Sigmoid colon (tissue), 7 donors: ENCODE results near the gene BLNK. TPM values are rescaled to one million over a fixed set of nuclear protein-coding genes. Genes with fewer than 3 reads are reported as not detected.

Source experiments
- DNase-seq: peaks from one replicate; pipeline ENCODE4 v3.0.0-alpha.2; 2019
- H3K27ac ChIP-seq, 4 donors: fragments of 200-600 bp; sonication (generic); one replicate each; pipeline ENCODE4 v1.5.1; 2016 to 2019; ENCODE audit warnings: mild to moderate bottlenecking in 1 of 4
- H3K27me3 ChIP-seq, 3 donors: fragments of 200-600 bp; sonication (generic); one replicate each; pipeline ENCODE4 v1.5.1; 2019; ENCODE audit warnings: mild to moderate bottlenecking in 1 of 3
- H3K36me3 ChIP-seq, 4 donors: fragments of 200-600 bp; sonication (generic); one replicate each; pipeline ENCODE4 v1.5.1; 2016 to 2019
- H3K4me1 ChIP-seq, 4 donors: fragments of 200-600 bp; sonication (generic); one replicate each; pipeline ENCODE4 v1.5.1; 2017 to 2019
- H3K4me3 ChIP-seq, 4 donors: fragments of 200-600 bp; sonication (generic); one replicate each; pipeline ENCODE4 v1.5.1; 2017 to 2019; ENCODE audit warnings: mild to moderate bottlenecking in 2 of 4, moderate library complexity in 1 of 4
- H3K9me3 ChIP-seq, 4 donors: fragments of 200-600 bp in 3 of 4; sonication (generic) in 3 of 4; one replicate each; pipeline versions ENCODE4 v1.5.1 to v1.6.1; 2013 to 2019
- EP300 ChIP-seq, 4 donors: sonication (generic); formaldehyde crosslinking; IDR thresholded peaks; one replicate each; pipeline ENCODE4 v1.6.1; 2017; ENCODE audit warnings: antibody characterized with exemption in 4 of 4
- POLR2A ChIP-seq, 2 donors: fragments of 450-650 bp; IDR thresholded peaks; one replicate each; pipeline ENCODE4 v1.6.1; 2016; ENCODE audit warnings: antibody characterized with exemption in 2 of 2, mild to moderate bottlenecking in 2 of 2, moderate library complexity in 2 of 2
- POLR2AphosphoS5 ChIP-seq, 4 donors: sonication (generic); formaldehyde crosslinking; IDR thresholded peaks; one replicate each; pipeline ENCODE4 v1.6.1; 2017; ENCODE audit warnings: antibody characterized with exemption in 4 of 4
- WGBS, 2 donors: extraction: QIAGEN DNeasy Blood & Tissue Kit; methylation state at CpG; one replicate each; pipeline ENCODE4 v1.1.7; 2013; 5-methylcytosine and 5-hydroxymethylcytosine counted together
- intact Hi-C: fragments of 100-400 bp; cut with DNase I; formaldehyde crosslinking; loops from one replicate; pipeline ENCODE4 v1.15.1; 2023
- polyA plus RNA-seq, 3 donors: library from polyadenylated mRNA; stranded (reverse); fragments of 200-250 nt; gene quantifications; one replicate each; pipeline ENCODE4 v1.2.3, GENCODE V29; 2013
- total RNA-seq, 4 donors: library from RNA; depleted of rRNA; stranded (reverse); fragments of >200 nt; gene quantifications; one replicate each; pipeline ENCODE4 v1.1.0, GENCODE V29; 2016
- TF ChIP-seq, protein P1 (sequence below), 4 experiments: fragments of 450-650 bp in 3 of 4; fragments of 200-600 bp in 1 of 4; IDR thresholded peaks; one replicate each; pipeline ENCODE4 v1.5.1; 2016 to 2019; ENCODE audit warnings: antibody characterized with exemption in 4 of 4, mild to moderate bottlenecking in 3 of 4, moderate library complexity in 2 of 4
- donor health status: healthy with polysubstance abuse.
- donor health status: Bipolar disorder and iron deficiency.
- donor health status: healthy.

BLNK gene
- total and polyA plus RNA-seq, 7 donors: 0.99 to 24.0 (median 2.2) TPM

DNA sequence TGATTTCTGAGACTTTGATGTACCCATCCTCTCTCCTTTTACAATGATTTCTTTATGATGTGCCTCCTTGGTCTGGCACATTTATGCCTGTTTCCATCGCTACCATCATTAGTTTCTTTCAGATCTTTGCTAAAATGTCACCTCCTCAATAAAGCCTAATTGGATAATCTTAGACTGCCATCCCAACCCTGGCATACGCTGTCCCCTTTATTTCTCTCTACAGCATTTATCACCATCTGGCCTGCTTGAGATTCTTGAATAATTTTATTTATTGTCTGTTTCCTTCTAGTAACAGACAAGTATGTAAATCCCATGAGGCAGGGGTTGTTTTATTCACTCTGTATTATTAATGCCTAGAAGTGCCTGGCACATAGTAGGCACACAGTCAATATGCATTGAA lies 26.1 kb upstream of the BLNK start:
- no peak for TF ChIP-seq POLR2A (IDR thresholded peaks at IDR 0.05)
- no peak for TF ChIP-seq EP300 (IDR thresholded peaks at IDR 0.05)
- TF ChIP-seq, protein P1, sequence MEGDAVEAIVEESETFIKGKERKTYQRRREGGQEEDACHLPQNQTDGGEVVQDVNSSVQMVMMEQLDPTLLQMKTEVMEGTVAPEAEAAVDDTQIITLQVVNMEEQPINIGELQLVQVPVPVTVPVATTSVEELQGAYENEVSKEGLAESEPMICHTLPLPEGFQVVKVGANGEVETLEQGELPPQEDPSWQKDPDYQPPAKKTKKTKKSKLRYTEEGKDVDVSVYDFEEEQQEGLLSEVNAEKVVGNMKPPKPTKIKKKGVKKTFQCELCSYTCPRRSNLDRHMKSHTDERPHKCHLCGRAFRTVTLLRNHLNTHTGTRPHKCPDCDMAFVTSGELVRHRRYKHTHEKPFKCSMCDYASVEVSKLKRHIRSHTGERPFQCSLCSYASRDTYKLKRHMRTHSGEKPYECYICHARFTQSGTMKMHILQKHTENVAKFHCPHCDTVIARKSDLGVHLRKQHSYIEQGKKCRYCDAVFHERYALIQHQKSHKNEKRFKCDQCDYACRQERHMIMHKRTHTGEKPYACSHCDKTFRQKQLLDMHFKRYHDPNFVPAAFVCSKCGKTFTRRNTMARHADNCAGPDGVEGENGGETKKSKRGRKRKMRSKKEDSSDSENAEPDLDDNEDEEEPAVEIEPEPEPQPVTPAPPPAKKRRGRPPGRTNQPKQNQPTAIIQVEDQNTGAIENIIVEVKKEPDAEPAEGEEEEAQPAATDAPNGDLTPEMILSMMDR (IDR thresholded peaks at IDR 0.05): no peak
- TF ChIP-seq POLR2AphosphoS5 (IDR thresholded peaks at IDR 0.05): no peak
- intact Hi-C loops: no loop called here
- Histone ChIP-seq H3K27ac (no peak overlapping the region), H3K4me3 (no peak overlapping the region), H3K4me1 (no peaks in the 10 kb centered on the region), H3K27me3 (no peaks in the 10 kb centered on the region), H3K9me3 (no peaks in the 10 kb centered on the region), H3K36me3 (no peaks in the 10 kb centered on the region)
- 93 to 94% methylated on average over 2 of the region's 2 CpGs for WGBS, 2 donors
- no peak for DNase-seq

DNA sequence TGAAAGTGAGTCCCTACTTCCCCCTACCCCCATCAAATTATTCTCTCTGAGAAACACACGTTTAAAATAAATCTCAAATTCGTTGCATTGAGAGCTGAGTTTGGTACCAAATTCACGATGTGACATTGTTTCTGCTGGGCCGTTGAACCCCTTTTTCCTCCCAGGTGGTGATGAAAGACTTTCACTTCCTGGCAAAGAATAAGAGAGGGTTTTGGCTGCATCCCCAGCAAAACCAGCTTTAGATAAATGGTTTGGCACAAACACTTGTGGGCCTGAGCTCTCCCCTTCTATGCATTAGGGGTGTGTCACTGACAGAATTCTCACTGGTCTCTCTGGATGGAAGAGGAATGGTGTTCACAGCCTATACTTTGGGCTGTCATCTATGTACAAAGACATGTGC lies 24.1 kb upstream of the BLNK start:
- no peak overlapping the region for H3K27ac ChIP-seq
- no peaks in the 10 kb centered on the region for H3K36me3 ChIP-seq
- no peak overlapping the region for H3K4me3 ChIP-seq
- intact Hi-C loops: no loop called here
- H3K4me1 ChIP-seq: no peaks in the 10 kb centered on the region
- WGBS, 2 donors: 53 to 80% methylated on average over 4 of the region's 4 CpGs
- H3K9me3 ChIP-seq: no peaks in the 10 kb centered on the region
- no peaks in the 10 kb centered on the region for H3K27me3 ChIP-seq
- TF ChIP-seq, protein P1 (IDR thresholded peaks at IDR 0.05): no peak
- no peak for TF ChIP-seq POLR2AphosphoS5 (IDR thresholded peaks at IDR 0.05)
- no peak for TF ChIP-seq POLR2A (IDR thresholded peaks at IDR 0.05)
- no peak for TF ChIP-seq EP300 (IDR thresholded peaks at IDR 0.05)
- DNase-seq: no peak

DNA sequence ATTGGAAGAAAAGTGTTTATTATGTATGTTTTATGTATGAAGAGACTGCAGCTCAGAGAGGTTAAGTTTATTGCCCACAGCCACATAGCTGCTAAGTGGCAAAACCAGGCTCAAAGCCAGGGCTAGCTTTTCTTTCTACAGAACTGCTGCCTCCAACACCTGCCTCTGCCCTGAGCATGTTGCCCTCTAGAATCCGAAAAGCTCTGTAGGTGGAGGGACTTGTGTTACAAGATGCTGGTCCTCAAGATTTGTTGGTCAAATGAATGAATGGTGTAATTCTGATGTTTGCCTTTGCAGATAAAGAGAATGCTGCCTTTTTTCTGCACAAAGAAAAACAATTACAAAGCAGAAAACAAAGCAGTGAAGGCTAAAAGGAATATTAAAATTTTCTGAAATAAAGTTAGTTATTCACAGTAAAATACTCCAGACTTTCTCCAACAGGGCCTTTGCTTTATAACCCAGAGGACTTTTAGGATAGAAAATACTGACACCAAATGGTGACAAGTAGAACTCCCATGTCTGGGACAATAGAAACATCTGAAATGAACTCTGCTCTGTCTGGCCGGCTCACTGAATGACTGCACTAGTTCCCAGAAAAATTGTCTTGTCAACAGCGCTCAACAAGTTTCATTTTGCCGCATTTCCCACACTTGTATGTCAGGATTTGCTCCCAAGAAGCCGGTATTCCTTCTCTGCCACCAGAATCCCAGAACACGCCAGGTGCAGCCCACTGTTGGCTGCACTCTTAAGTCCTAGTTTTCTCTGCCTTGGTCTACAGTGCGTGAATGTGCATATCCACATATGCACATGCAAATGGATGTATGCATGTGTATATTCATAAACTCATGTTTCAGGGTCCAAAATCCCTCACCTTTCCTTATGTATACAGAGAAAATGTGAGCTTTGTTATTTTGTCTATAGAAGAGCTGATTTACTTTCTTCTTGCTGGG lies 21.9 kb upstream of the BLNK start:
- intact Hi-C loops: loop anchor here (1.0 to 5.0 kb wide), 3 partner anchors 64 to 601 kb away; partner anchors contain the start of gene TCTN3
- no peak for TF ChIP-seq EP300 (IDR thresholded peaks at IDR 0.05)
- TF ChIP-seq, protein P1 (IDR thresholded peaks at IDR 0.05): peak in 3 of 4 experiments; percentile 28 to 52 (median 44)
- H3K9me3 ChIP-seq: no peaks in the 10 kb centered on the region

DNA sequence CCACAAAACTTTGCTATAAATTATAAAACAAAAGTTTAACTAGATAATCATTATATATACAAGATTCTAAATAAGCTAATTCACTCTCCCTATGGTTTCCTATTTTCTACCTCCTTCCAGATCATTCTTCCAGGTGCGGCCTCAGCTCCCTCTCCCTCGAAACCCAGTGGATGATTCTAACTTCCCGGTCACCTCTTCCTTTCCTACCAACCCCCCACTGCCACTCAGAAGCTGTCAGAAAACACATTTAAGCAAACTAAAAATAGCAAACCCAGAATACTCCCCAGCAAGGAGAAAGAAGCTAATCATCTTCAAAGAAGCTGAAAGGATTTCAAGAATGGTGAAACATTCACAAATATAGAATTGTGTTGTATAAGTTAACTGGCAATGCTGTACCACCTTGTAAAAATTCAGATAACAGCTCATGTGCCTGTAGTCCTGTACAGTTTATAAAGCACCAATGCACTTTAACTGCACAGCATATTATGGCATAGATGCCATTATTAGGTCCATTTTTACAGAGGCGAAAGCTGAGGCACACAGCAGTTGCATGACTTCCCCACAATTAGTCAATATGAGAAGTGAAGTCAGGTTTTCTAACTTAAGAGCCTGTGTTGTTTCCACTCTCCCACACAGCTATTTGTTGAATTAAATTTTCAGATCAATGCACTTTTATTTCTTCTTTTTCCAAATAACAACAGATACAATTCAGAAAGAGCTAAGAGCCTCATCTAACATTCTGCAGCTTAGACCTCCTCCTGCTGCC lies 19.2 kb upstream of the BLNK start:
- no peaks in the 10 kb centered on the region for H3K27me3 ChIP-seq
- TF ChIP-seq EP300 (IDR thresholded peaks at IDR 0.05) (no peak), POLR2AphosphoS5 (IDR thresholded peaks at IDR 0.05) (no peak), POLR2A (IDR thresholded peaks at IDR 0.05) (no peak)
- TF ChIP-seq, protein P1 (IDR thresholded peaks at IDR 0.05): no peak
- DNase-seq: no peak
- H3K27ac ChIP-seq: no peak overlapping the region
- no peak overlapping the region for H3K4me3 ChIP-seq
- 73 to 89% methylated on average over 4 of the region's 4 CpGs for WGBS, 2 donors
- intact Hi-C loops: loop anchor here (5.0 kb wide), 1 partner anchor 598 kb away; the partner anchor contains the start of gene TCTN3
- no peaks in the 10 kb centered on the region for H3K36me3 ChIP-seq
- no peaks in the 10 kb centered on the region for H3K9me3 ChIP-seq
- peaks cover 0 to 17% (median 9%) of the 10 kb centered on the region in 4 donors for H3K4me1 ChIP-seq

More for the DNA sequence above, 21.9 kb upstream of the BLNK start:
- H3K27me3 ChIP-seq: no peaks in the 10 kb centered on the region
- no peak for DNase-seq
- no peak overlapping the region for H3K4me3 ChIP-seq
- peaks cover 0 to under 1% (median under 1%) of the 10 kb centered on the region in 4 donors for H3K4me1 ChIP-seq
- no peak overlapping the region for H3K27ac ChIP-seq
- WGBS, 2 donors: 21 to 37% methylated on average over 7 of the region's 7 CpGs
- no peaks in the 10 kb centered on the region for H3K36me3 ChIP-seq
